RKO (cell line): ENCODE results near the gene TSPY9.
"Not testable (repeated sequence)": the region's sequence is repeated elsewhere in the genome, so short reads cannot be mapped to it uniquely, and the experiment has no call there.

Experiments used
- DNase-seq: peaks from one replicate; pipeline ENCODE4 v3.0.0-alpha.2; 2016; ENCODE audit warnings: low spot score

Gene TSPY9

GRCh38 chrY:9486967-9487366 lies at the start of gene TSPY9:
TSPY9 (plus strand) TSS chrY:9487267; CDS start chrY:9487313, 46 bp downstream.
- not testable (repeated sequence) for DNase-seq

DNA sequence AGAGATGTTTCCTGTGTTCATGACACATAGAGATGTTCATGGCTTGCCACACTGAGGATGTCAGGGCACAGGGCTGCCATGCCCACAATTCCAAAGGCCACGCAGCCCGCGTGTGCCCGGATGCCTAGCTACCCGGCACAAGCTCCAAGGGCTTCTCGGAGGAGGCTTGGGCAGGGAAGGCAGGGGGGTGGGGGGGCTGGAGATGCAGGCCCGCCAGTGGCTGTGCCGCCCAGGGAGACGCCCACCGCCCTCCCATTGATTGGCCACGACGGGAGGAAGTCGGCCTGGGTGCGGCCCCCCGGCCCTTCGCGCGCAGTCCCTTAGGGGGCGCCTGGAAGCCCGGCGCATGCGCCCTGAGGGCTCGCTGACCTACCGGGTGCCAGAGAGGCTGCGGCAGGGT lies 20.4 kb upstream of the TSPY9 start, which contains the start of gene TSPY1:
Gene TSPY1 (plus strand): TSS at position 301 of the 400 bp plus-strand sequence. CDS start 46 bp downstream, at position 347.
- DNase-seq: not testable (repeated sequence)

- DNase-seq: not testable (repeated sequence)
Measured at GRCh38 chrY:9504396-9504795, 17.3 kb downstream of the TSPY9 start.

DNA sequence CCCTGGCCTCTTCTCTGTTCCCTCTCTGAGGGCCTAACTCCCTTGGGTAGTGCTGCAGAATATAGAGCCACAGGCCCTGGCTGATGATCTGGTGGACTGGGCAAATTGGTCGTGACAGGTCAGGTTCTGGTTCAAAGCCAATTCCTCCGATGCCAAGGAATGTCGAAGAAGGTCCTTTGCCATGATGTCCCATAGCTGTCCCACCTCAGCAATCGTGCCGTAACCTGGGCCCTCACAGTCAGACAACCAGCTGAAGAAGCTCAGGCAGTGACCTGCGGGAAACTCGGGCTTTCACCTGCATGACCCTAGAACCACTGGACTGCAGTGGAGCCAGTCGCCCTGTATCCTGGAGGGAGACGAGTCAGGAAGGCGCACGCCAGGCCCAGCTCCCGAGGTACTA lies 29.2 kb downstream of the TSPY9 start:
- DNase-seq: not testable (repeated sequence)

- not testable (repeated sequence) for DNase-seq
Measured at GRCh38 chrY:9527580-9527979, 40.5 kb downstream of the TSPY9 start, which contains the start of gene TSPY10. TSPY10 (plus strand) TSS chrY:9527880; CDS start chrY:9527926, 46 bp downstream.
